B cell (primary cell): Measurements from ENCODE around the gene NRG2. TPM values are rescaled to one million over a fixed set of nuclear protein-coding genes. Genes with fewer than 3 reads are reported as not detected.

Source experiments
- ATAC-seq: fragments of 200-7000 bp; cut with Tn5 transposase; one replicate; pipeline ENCODE4 v1.10.0; 2021; ENCODE audit warnings: low read depth, mild to moderate bottlenecking, moderate number of reproducible peaks, moderate library complexity
- CTCF ChIA-PET: fragments of 350-600 bp; sonication (Branson Sonifier 250); formaldehyde crosslinking; loops from one replicate; lab custom pipeline; 2021; ENCODE audit warnings: antibody characterized with exemption, inconsistent platforms; lab: Charles Lee
- POLR2A ChIA-PET: fragments of 350-600 bp; sonication (Branson Sonifier 250); formaldehyde crosslinking; loops from one replicate; lab custom pipeline; 2021; ENCODE audit warnings: antibody characterized with exemption; lab: Charles Lee
- DNase-seq: peaks from one replicate; pipeline ENCODE4 v3.0.0; 2013
- H2AFZ ChIP-seq: 2 replicates; pipeline ENCODE4 v1.6.1; 2012; ENCODE audit warnings: mild to moderate bottlenecking, low read depth, low read length; ENCODE audit not compliant: insufficient read depth, poor library complexity, severe bottlenecking
- H3K27ac ChIP-seq, 2 donors: 1 replicate in 1 of 2; 2 replicates in 1 of 2; pipeline ENCODE4 v1.5.1; 2012 to 2013; ENCODE audit warnings: low read length in 2 of 2, mild to moderate bottlenecking in 2 of 2, moderate library complexity in 1 of 2
- H3K27me3 ChIP-seq, 4 experiments: fragments of 200-600 bp in 1 of 4; sonication (generic) in 1 of 4; replicated peaks in 1 of 4; 1 replicate in 2 of 4; 2 replicates in 2 of 4; pipeline versions ENCODE4 v1.6.1 to v1.7.0; 2013 to 2016; ENCODE audit warnings: low read length in 3 of 4, mild to moderate bottlenecking in 2 of 4, mixed read lengths in 1 of 4, moderate library complexity in 1 of 4; ENCODE audit not compliant: insufficient read depth in 4 of 4, control insufficient read depth in 3 of 4; ENCODE audit errors: control extremely low read depth in 1 of 4
- H3K36me3 ChIP-seq, 2 experiments: replicated peaks in 1 of 2; 1 replicate in 1 of 2; 2 replicates in 1 of 2; pipeline versions ENCODE4 v1.6.1 to v1.7.1; 2013; ENCODE audit warnings: low read length in 1 of 2; ENCODE audit not compliant: insufficient read depth in 2 of 2, control insufficient read depth in 1 of 2; ENCODE audit errors: control extremely low read depth in 1 of 2, extremely low read depth in 1 of 2
- H3K4me1 ChIP-seq, 2 donors: fragments of 200-600 bp in 1 of 2; sonication (generic) in 1 of 2; 1 replicate in 1 of 2; 2 replicates in 1 of 2; pipeline versions ENCODE4 v1.5.1 to v1.6.1; 2013 to 2017; ENCODE audit warnings: low read length in 2 of 2; ENCODE audit not compliant: control insufficient read depth in 2 of 2, insufficient read depth in 2 of 2
- H3K4me2 ChIP-seq: replicated peaks from 2 replicates; pipeline ENCODE3; 2012; ENCODE audit warnings: mild to moderate bottlenecking, low read depth, low read length; ENCODE audit not compliant: poor library complexity, severe bottlenecking
- H3K4me3 ChIP-seq, 5 experiments: fragments of 200-600 bp in 1 of 5; sonication (generic) in 1 of 5; 1 replicate in 3 of 5; 2 replicates in 2 of 5; pipeline versions ENCODE4 v1.5.1 to v1.7.0; 2011 to 2016; ENCODE audit warnings: low read length in 4 of 5, mild to moderate bottlenecking in 4 of 5, low read depth in 2 of 5, control low read depth in 1 of 5, moderate library complexity in 1 of 5; ENCODE audit not compliant: insufficient read depth in 1 of 5; ENCODE audit errors: control extremely low read depth in 1 of 5, extremely low read depth in 1 of 5
- H3K79me2 ChIP-seq: fragments of 200-600 bp; sonication (generic); one replicate; pipeline ENCODE4 v1.6.0; 2016; ENCODE audit warnings: low read length; ENCODE audit not compliant: control insufficient read depth, insufficient read depth
- H3K9ac ChIP-seq: fragments of 200-600 bp; sonication (generic); 2 replicates; pipeline ENCODE4 v1.6.1; 2017; ENCODE audit warnings: mild to moderate bottlenecking, low read length, moderate library complexity
- H3K9me3 ChIP-seq, 3 donors: one replicate each; pipeline versions ENCODE4 v1.6.1 to v1.7.1; 2013; ENCODE audit warnings: low read length in 2 of 3; ENCODE audit not compliant: control insufficient read depth in 2 of 3, insufficient read depth in 1 of 3; ENCODE audit errors: control extremely low read depth in 1 of 3
- H4K20me1 ChIP-seq: 2 replicates; pipeline ENCODE4 v1.6.0; 2012; ENCODE audit warnings: mild to moderate bottlenecking, low read length; ENCODE audit not compliant: insufficient read depth, control insufficient read depth, poor library complexity, severe bottlenecking
- H3K27ac Mint-ChIP-seq: one replicate; pipeline ENCODE4 v1.8.0; 2021; ENCODE audit warnings: mixed read lengths
- H3K27me3 Mint-ChIP-seq: one replicate; pipeline ENCODE4 v1.8.0; 2021; ENCODE audit warnings: mixed read lengths
- H3K4me1 Mint-ChIP-seq: one replicate; pipeline ENCODE4 v1.8.0; 2021; ENCODE audit warnings: mixed read lengths
- H3K4me3 Mint-ChIP-seq: one replicate; pipeline ENCODE4 v1.8.0; 2021; ENCODE audit warnings: mixed read lengths
- H3K9me3 Mint-ChIP-seq: one replicate; pipeline ENCODE4 v1.8.0; 2022; ENCODE audit warnings: mixed read lengths; ENCODE audit not compliant: insufficient read depth
- CTCF ChIP-seq: fragments of 200-600 bp; IDR thresholded peaks from one replicate; pipeline ENCODE4 v1.8.0; 2022; ENCODE audit warnings: antibody characterized with exemption, mild to moderate bottlenecking
- EZH2 ChIP-seq: IDR thresholded peaks from 2 replicates; pipeline ENCODE4 v1.6.1; 2012; ENCODE audit warnings: borderline replicate concordance, low read depth, mild to moderate bottlenecking, moderate library complexity, low read length; ENCODE audit not compliant: insufficient read depth, poor library complexity, severe bottlenecking
- WGBS: methylation state at CpG from one replicate; pipeline ENCODE4 v1.1.5; 2013; ENCODE audit warnings: missing lambda C conversion rate; ENCODE audit not compliant: insufficient coverage; 5-methylcytosine and 5-hydroxymethylcytosine counted together
- intact Hi-C: fragments of 100-400 bp; cut with micrococcal nuclease; formaldehyde crosslinking; loops from one replicate; pipeline ENCODE4 v1.10.0; 2022
- polyA plus RNA-seq: library from polyadenylated mRNA; depleted of rRNA; stranded (reverse); fragments of >200 nt; gene quantifications from 2 replicates; pipeline ENCODE4 v1.2.3, GENCODE V29; 2012
- total RNA-seq, 2 donors: library from RNA; stranded (reverse); fragments of 120-200 nt in 1 of 2; gene quantifications; 1 replicate in 1 of 2; 2 replicates in 1 of 2; pipeline versions ENCODE4 v1.2.3 to v1.2.4, GENCODE V29; 2013 to 2022

The NRG2 gene
- total and polyA plus RNA-seq, 2 donors (not counting 1 experiment from before 2014, with no cell fraction given), result 0.13 to 0.15 TPM

- no peak for TF ChIP-seq EZH2
- no peak for TF ChIP-seq CTCF
- no peak overlapping the region for H3K4me3 ChIP-seq
- intact Hi-C loops, result no loop called here
- no peaks in the 10 kb centered on the region for H3K36me3 ChIP-seq
- H3K4me1 Mint-ChIP-seq, result no peaks in the 10 kb centered on the region
- ChIA-PET POLR2A (interaction anchor here (0.6 kb wide), 1 partner anchor 453 kb away, joined by 12 read pairs; no protein-coding TSS in a partner anchor), CTCF (no interaction called here)
- no peaks in the 10 kb centered on the region for H4K20me1 ChIP-seq
- H3K4me2 ChIP-seq, result no peak overlapping the region
- peaks cover 0 to 10% (median 2%) of the 10 kb centered on the region in 4 experiments for H3K27me3 ChIP-seq
- ATAC-seq, result no peak
- H3K27ac ChIP-seq, result no peak overlapping the region
- no peak overlapping the region for H3K27ac Mint-ChIP-seq
- no peak for DNase-seq
- H3K9me3 Mint-ChIP-seq, result peaks cover 2% of the 10 kb centered on the region
- H3K4me1 ChIP-seq, result no peaks in the 10 kb centered on the region
- H3K9me3 ChIP-seq, result no peaks in the 10 kb centered on the region
- no peak overlapping the region for H3K9ac ChIP-seq
- peaks cover 37% of the 10 kb centered on the region for H3K27me3 Mint-ChIP-seq
- H2AFZ ChIP-seq, result no peak overlapping the region
- no peak overlapping the region for H3K4me3 Mint-ChIP-seq
- no peaks in the 10 kb centered on the region for H3K79me2 ChIP-seq
- WGBS, result 88% methylated on average over 4 of the region's 18 CpGs
Measured at GRCh38 chr5:139880416-139881142, 162.5 kb downstream of the NRG2 start.

DNA sequence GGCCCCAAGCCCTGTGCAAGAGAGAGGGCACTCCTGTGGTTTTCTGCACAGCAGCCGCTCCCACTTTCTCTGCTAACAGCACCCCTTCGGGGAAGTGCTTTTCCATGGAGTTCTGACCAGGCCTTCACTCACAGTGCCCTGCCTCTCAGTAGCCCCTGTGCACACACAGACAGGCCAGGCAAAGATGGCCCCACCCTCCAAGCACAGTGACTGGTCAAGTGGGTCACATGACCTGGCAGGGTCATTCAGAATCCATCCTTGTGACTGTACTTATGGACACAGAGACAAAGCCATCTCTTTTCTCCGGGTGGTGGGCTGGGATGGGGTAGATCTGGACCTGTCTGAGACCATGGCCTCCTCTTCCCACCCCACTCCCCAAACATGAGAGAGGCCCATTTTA is 165.0 kb downstream of the NRG2 start:
- ATAC-seq, result no peak
- no peaks in the 10 kb centered on the region for H3K4me1 ChIP-seq
- no peak overlapping the region for H3K9ac ChIP-seq
- DNase-seq, result no peak
- POLR2A ChIA-PET, result no interaction called here
- H3K4me3 Mint-ChIP-seq, result no peak overlapping the region
- intact Hi-C loops, result no loop called here
- no peaks in the 10 kb centered on the region for H3K4me1 Mint-ChIP-seq
- CTCF ChIA-PET, result interaction anchor here (1.3 kb wide), 1 partner anchor 91 kb away, joined by 4 read pairs; no protein-coding TSS in a partner anchor
- 95% methylated on average over 2 of the region's 3 CpGs for WGBS
- peaks cover 0 to 11% (median 3%) of the 10 kb centered on the region in 4 experiments for H3K27me3 ChIP-seq
- H3K9me3 Mint-ChIP-seq, result peaks cover 4% of the 10 kb centered on the region
- no peaks in the 10 kb centered on the region for H4K20me1 ChIP-seq
- no peak overlapping the region for H3K4me3 ChIP-seq
- TF ChIP-seq EZH2, result no peak
- H3K9me3 ChIP-seq, result no peaks in the 10 kb centered on the region
- no peak overlapping the region for H3K27ac ChIP-seq
- peaks cover 34% of the 10 kb centered on the region for H3K27me3 Mint-ChIP-seq
- no peaks in the 10 kb centered on the region for H3K79me2 ChIP-seq
- no peaks in the 10 kb centered on the region for H3K36me3 ChIP-seq
- H3K27ac Mint-ChIP-seq, result no peak overlapping the region
- no peak overlapping the region for H3K4me2 ChIP-seq
- H2AFZ ChIP-seq, result no peak overlapping the region
